HEK293T (cell line): ENCODE results near the gene CADM1.

Experiments used
- ARNT ChIP-seq: fragments of 450-650 bp; IDR thresholded peaks from 2 replicates; pipeline ENCODE4 v1.6.1; 2017; ENCODE audit warnings: mild to moderate bottlenecking
- BHLHE40 ChIP-seq: fragments of 450-650 bp; IDR thresholded peaks from 2 replicates; pipeline ENCODE4 v1.6.1; 2016; ENCODE audit warnings: mild to moderate bottlenecking, moderate library complexity, borderline replicate concordance
- FOXK2 ChIP-seq: fragments of 450-650 bp; IDR thresholded peaks from 2 replicates; pipeline ENCODE4 v1.6.1; 2016; ENCODE audit warnings: mild to moderate bottlenecking
- TARDBP ChIP-seq: fragments of 450-650 bp; IDR thresholded peaks from 2 replicates; pipeline ENCODE4 v1.6.1; 2016

- no peak for TF ChIP-seq BHLHE40
- TF ChIP-seq ARNT, result no peak
- no peak for TF ChIP-seq FOXK2
- no peak for TF ChIP-seq TARDBP
These were observed 177.7 kb downstream of the CADM1 start for GRCh38 chr11:115326526-115326925.
